SK-N-SH treated with all-trans-retinoic acid at 6 μM for 48 hours (cell line): ENCODE results near the gene MCUB.

ENCODE experiments used
- ATAC-seq: fragments of 200-7000 bp; cut with Tn5 transposase; 3 replicates; pipeline ENCODE4 v1.9.1; 2020; ENCODE audit warnings: mild to moderate bottlenecking, moderate library complexity
- ARNTL ChIP-seq: fragments of 450-650 bp; formaldehyde crosslinking; IDR thresholded peaks from 2 replicates; pipeline ENCODE4 v1.5.0; 2020; ENCODE audit warnings: low read depth, mild to moderate bottlenecking, moderate library complexity, borderline replicate concordance
- BACH2 ChIP-seq: fragments of 250-450 bp; sonication (Bioruptor Pico); IDR thresholded peaks from 2 replicates; pipeline ENCODE4 v1.9.0; 2021; ENCODE audit warnings: mild to moderate bottlenecking, borderline replicate concordance
- CSDC2 ChIP-seq: fragments of 250-450 bp; sonication (Bioruptor Pico); IDR thresholded peaks from 2 replicates; pipeline ENCODE4 v1.5.0; 2020; ENCODE audit warnings: mild to moderate bottlenecking, moderate library complexity
- CSRNP3 ChIP-seq: fragments of 250-450 bp; sonication (Bioruptor Pico); IDR thresholded peaks from 2 replicates; pipeline ENCODE4 v1.5.1; 2021; ENCODE audit warnings: mild to moderate bottlenecking, moderate library complexity
- ESRRG ChIP-seq: fragments of 250-450 bp; sonication (Bioruptor Pico); IDR thresholded peaks from 2 replicates; pipeline ENCODE4 v1.6.1; 2021; ENCODE audit warnings: mild to moderate bottlenecking
- GLIS3 ChIP-seq: fragments of 250-450 bp; sonication (Bioruptor Pico); IDR thresholded peaks from 2 replicates; pipeline ENCODE4 v1.5.0; 2020; ENCODE audit warnings: mild to moderate bottlenecking, moderate library complexity
- ISL1 ChIP-seq: fragments of 250-450 bp; sonication (Bioruptor Pico); IDR thresholded peaks from 2 replicates; pipeline ENCODE4 v2.1.2; 2022; ENCODE audit warnings: mild to moderate bottlenecking, moderate library complexity
- OSR1 ChIP-seq: fragments of 250-450 bp; sonication (Bioruptor Pico); IDR thresholded peaks from 2 replicates; pipeline ENCODE4 v1.8.0; 2022; ENCODE audit warnings: moderate library complexity, mild to moderate bottlenecking, inconsistent platforms
- PPARA ChIP-seq: fragments of 250-450 bp; sonication (Bioruptor Pico); IDR thresholded peaks from 2 replicates; pipeline ENCODE4 v1.5.0; 2020; ENCODE audit warnings: mild to moderate bottlenecking, borderline replicate concordance
- RARB ChIP-seq: fragments of 250-450 bp; sonication (Bioruptor Pico); IDR thresholded peaks from 2 replicates; pipeline ENCODE4 v1.8.0; 2021; ENCODE audit warnings: mild to moderate bottlenecking, moderate library complexity
- SNAI2 ChIP-seq: fragments of 250-450 bp; sonication (Bioruptor Pico); IDR thresholded peaks from 2 replicates; pipeline ENCODE4 v1.5.0; 2020; ENCODE audit warnings: mild to moderate bottlenecking, moderate library complexity
- TCF4 ChIP-seq: fragments of 250-450 bp; sonication (Bioruptor Pico); IDR thresholded peaks from 2 replicates; pipeline ENCODE4 v1.8.0; 2021; ENCODE audit warnings: mild to moderate bottlenecking, moderate library complexity, borderline replicate concordance
- TOX ChIP-seq: fragments of 250-450 bp; sonication (Bioruptor Pico); IDR thresholded peaks from 2 replicates; pipeline ENCODE4 v1.8.0; 2021; ENCODE audit warnings: mild to moderate bottlenecking, moderate library complexity, borderline replicate concordance
- ZC3H10 ChIP-seq: fragments of 250-450 bp; sonication (Bioruptor Pico); IDR thresholded peaks from 2 replicates; pipeline ENCODE4 v1.5.1; 2021; ENCODE audit warnings: mild to moderate bottlenecking, moderate library complexity
- ZFP30 ChIP-seq: fragments of 450-650 bp; formaldehyde crosslinking; IDR thresholded peaks from 2 replicates; pipeline ENCODE4 v1.5.0; 2022; ENCODE audit warnings: mild to moderate bottlenecking, moderate library complexity
- ZNF70 ChIP-seq: fragments of 450-650 bp; formaldehyde crosslinking; IDR thresholded peaks from 2 replicates; pipeline ENCODE4 v1.5.0; 2020; ENCODE audit warnings: mild to moderate bottlenecking, moderate library complexity
- ZNF8 ChIP-seq: fragments of 450-650 bp; formaldehyde crosslinking; IDR thresholded peaks from 2 replicates; pipeline ENCODE4 v1.5.0; 2020; ENCODE audit warnings: mild to moderate bottlenecking, moderate library complexity
- TF ChIP-seq, protein P1 (sequence below): fragments of 250-450 bp; sonication (Bioruptor Pico); IDR thresholded peaks from 2 replicates; pipeline ENCODE4 v1.8.0; 2020; ENCODE audit warnings: mild to moderate bottlenecking, moderate library complexity, borderline replicate concordance
- TF ChIP-seq, protein P2 (sequence below): fragments of 250-450 bp; sonication (Bioruptor Pico); IDR thresholded peaks from 2 replicates; pipeline ENCODE4 v1.8.0; 2021; ENCODE audit warnings: low read depth, mild to moderate bottlenecking, moderate library complexity, borderline replicate concordance
- TF ChIP-seq, protein P3 (sequence below): fragments of 250-450 bp; sonication (Bioruptor Pico); IDR thresholded peaks from 2 replicates; pipeline ENCODE4 v1.5.0; 2020; ENCODE audit warnings: mild to moderate bottlenecking, moderate library complexity

The MCUB gene

GRCh38 chr4:109657854-109658418, 97.9 kb downstream of the MCUB start:
- no peak for ATAC-seq
- no peak for TF ChIP-seq ZFP30
- no peak for TF ChIP-seq TOX (CRISPR knock-in tag)
- no peak for TF ChIP-seq OSR1 (CRISPR knock-in tag)
- no peak for TF ChIP-seq PPARA (CRISPR knock-in tag)
- TF ChIP-seq ISL1 (CRISPR knock-in tag) = no peak
- TF ChIP-seq, protein P1, sequence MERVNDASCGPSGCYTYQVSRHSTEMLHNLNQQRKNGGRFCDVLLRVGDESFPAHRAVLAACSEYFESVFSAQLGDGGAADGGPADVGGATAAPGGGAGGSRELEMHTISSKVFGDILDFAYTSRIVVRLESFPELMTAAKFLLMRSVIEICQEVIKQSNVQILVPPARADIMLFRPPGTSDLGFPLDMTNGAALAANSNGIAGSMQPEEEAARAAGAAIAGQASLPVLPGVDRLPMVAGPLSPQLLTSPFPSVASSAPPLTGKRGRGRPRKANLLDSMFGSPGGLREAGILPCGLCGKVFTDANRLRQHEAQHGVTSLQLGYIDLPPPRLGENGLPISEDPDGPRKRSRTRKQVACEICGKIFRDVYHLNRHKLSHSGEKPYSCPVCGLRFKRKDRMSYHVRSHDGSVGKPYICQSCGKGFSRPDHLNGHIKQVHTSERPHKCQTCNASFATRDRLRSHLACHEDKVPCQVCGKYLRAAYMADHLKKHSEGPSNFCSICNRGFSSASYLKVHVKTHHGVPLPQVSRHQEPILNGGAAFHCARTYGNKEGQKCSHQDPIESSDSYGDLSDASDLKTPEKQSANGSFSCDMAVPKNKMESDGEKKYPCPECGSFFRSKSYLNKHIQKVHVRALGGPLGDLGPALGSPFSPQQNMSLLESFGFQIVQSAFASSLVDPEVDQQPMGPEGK = no peak
- TF ChIP-seq, all 23 proteins: peak for 0

DNA sequence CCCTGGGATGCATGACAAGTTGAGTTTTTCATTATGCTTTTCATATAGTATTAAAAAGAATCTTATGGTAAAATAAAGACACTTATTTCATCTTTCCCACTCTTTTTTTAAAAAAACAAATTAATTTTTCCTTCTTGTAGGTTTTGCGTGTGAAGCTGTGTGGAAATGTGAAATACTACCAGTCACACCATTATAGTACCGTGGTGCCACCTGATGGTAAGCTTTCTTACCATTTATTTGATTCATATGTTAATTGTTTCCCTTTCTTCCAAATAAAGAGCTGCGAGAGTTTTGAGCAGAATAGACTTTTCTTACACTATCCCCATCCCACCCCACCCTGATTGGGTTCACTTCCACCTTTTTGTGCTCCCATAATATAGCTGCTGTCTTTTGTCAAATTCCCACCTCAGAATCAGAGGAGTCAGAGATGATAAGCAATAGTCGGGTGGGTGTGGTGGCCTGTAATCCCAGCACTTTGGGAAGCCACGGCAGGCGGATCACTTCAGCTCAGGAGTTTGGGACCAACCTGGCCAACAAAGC, 98.9 kb downstream of the MCUB start:
- TF ChIP-seq CSRNP3 (CRISPR knock-in tag) (no peak), RARB (CRISPR knock-in tag) (no peak), BACH2 (CRISPR knock-in tag) (no peak), ARNTL (no peak), OSR1 (CRISPR knock-in tag) (no peak), ISL1 (CRISPR knock-in tag) (no peak), PPARA (CRISPR knock-in tag) (no peak), GLIS3 (CRISPR knock-in tag) (no peak), TCF4 (CRISPR knock-in tag) (no peak), ZNF8 (CRISPR knock-in tag) (no peak), ZNF70 (CRISPR knock-in tag) (no peak), ZC3H10 (CRISPR knock-in tag) (no peak), CSDC2 (no peak)
- TF ChIP-seq, protein P2, sequence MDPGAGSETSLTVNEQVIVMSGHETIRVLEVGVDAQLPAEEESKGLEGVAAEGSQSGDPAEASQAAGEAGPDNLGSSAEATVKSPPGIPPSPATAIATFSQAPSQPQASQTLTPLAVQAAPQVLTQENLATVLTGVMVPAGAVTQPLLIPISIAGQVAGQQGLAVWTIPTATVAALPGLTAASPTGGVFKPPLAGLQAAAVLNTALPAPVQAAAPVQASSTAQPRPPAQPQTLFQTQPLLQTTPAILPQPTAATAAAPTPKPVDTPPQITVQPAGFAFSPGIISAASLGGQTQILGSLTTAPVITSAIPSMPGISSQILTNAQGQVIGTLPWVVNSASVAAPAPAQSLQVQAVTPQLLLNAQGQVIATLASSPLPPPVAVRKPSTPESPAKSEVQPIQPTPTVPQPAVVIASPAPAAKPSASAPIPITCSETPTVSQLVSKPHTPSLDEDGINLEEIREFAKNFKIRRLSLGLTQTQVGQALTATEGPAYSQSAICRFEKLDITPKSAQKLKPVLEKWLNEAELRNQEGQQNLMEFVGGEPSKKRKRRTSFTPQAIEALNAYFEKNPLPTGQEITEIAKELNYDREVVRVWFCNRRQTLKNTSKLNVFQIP (CRISPR knock-in tag) = no peak
- TF ChIP-seq, protein P1 = no peak
- no peak for ATAC-seq

- no peak for ATAC-seq
- no peak for TF ChIP-seq RARB (CRISPR knock-in tag)
- TF ChIP-seq ISL1 (CRISPR knock-in tag) = no peak
- no peak for TF ChIP-seq ESRRG (CRISPR knock-in tag)
- TF ChIP-seq CSRNP3 (CRISPR knock-in tag) = no peak
- TF ChIP-seq SNAI2 (CRISPR knock-in tag) = no peak
Measured at GRCh38 chr4:109662116-109662515, 102.1 kb downstream of the MCUB start.

- ATAC-seq = no peak
- TF ChIP-seq, protein P3, sequence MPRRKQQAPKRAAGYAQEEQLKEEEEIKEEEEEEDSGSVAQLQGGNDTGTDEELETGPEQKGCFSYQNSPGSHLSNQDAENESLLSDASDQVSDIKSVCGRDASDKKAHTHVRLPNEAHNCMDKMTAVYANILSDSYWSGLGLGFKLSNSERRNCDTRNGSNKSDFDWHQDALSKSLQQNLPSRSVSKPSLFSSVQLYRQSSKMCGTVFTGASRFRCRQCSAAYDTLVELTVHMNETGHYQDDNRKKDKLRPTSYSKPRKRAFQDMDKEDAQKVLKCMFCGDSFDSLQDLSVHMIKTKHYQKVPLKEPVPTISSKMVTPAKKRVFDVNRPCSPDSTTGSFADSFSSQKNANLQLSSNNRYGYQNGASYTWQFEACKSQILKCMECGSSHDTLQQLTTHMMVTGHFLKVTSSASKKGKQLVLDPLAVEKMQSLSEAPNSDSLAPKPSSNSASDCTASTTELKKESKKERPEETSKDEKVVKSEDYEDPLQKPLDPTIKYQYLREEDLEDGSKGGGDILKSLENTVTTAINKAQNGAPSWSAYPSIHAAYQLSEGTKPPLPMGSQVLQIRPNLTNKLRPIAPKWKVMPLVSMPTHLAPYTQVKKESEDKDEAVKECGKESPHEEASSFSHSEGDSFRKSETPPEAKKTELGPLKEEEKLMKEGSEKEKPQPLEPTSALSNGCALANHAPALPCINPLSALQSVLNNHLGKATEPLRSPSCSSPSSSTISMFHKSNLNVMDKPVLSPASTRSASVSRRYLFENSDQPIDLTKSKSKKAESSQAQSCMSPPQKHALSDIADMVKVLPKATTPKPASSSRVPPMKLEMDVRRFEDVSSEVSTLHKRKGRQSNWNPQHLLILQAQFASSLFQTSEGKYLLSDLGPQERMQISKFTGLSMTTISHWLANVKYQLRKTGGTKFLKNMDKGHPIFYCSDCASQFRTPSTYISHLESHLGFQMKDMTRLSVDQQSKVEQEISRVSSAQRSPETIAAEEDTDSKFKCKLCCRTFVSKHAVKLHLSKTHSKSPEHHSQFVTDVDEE (CRISPR knock-in tag) = no peak
- TF ChIP-seq ESRRG (CRISPR knock-in tag) = no peak
- TF ChIP-seq, protein P1 = no peak
Measured at GRCh38 chr4:109662771-109663170, 102.7 kb downstream of the MCUB start.
